Neural crest cell (in vitro differentiated cells): ENCODE results near the gene CPNE2. TPM values are rescaled to one million over a fixed set of nuclear protein-coding genes. Genes with fewer than 3 reads are reported as not detected.

Experiments
- DNase-seq: peaks from one replicate; pipeline ENCODE4 v3.0.0; 2021; ENCODE audit warnings: low read depth, mixed read lengths, low spot score
- H3K27ac Mint-ChIP-seq: one replicate; pipeline ENCODE4 v1.8.0; 2021; ENCODE audit warnings: mild to moderate bottlenecking, mixed read lengths; ENCODE audit not compliant: unreplicated experiment
- H3K27me3 Mint-ChIP-seq: 2 replicates; pipeline ENCODE4 v1.8.0; 2021; ENCODE audit warnings: low read depth, mild to moderate bottlenecking, mixed read lengths
- H3K36me3 Mint-ChIP-seq: 2 replicates; pipeline ENCODE4 v1.8.0; 2021; ENCODE audit warnings: low read depth, mild to moderate bottlenecking, mixed read lengths
- H3K4me1 Mint-ChIP-seq: 2 replicates; pipeline ENCODE4 v1.8.0; 2021; ENCODE audit warnings: mixed read lengths
- H3K4me3 Mint-ChIP-seq: one replicate; pipeline ENCODE4 v1.8.0; 2021; ENCODE audit warnings: mild to moderate bottlenecking, mixed read lengths
- H3K9me3 Mint-ChIP-seq: 2 replicates; pipeline ENCODE4 v1.8.0; 2021; ENCODE audit warnings: mixed read lengths
- total RNA-seq: library from RNA; stranded (reverse); gene quantifications from 2 replicates; pipeline ENCODE4 v1.2.1, GENCODE V29; 2021
- TF ChIP-seq, protein P1 (sequence below): fragments of 200-600 bp; sonication (generic); conservative IDR thresholded peaks from 2 replicates; pipeline ENCODE4 v1.5.0; 2021; ENCODE audit warnings: antibody characterized with exemption, mild to moderate bottlenecking

CPNE2 gene
- total RNA-seq, 1 donor from 2014 or later: 33.1 TPM

DNA sequence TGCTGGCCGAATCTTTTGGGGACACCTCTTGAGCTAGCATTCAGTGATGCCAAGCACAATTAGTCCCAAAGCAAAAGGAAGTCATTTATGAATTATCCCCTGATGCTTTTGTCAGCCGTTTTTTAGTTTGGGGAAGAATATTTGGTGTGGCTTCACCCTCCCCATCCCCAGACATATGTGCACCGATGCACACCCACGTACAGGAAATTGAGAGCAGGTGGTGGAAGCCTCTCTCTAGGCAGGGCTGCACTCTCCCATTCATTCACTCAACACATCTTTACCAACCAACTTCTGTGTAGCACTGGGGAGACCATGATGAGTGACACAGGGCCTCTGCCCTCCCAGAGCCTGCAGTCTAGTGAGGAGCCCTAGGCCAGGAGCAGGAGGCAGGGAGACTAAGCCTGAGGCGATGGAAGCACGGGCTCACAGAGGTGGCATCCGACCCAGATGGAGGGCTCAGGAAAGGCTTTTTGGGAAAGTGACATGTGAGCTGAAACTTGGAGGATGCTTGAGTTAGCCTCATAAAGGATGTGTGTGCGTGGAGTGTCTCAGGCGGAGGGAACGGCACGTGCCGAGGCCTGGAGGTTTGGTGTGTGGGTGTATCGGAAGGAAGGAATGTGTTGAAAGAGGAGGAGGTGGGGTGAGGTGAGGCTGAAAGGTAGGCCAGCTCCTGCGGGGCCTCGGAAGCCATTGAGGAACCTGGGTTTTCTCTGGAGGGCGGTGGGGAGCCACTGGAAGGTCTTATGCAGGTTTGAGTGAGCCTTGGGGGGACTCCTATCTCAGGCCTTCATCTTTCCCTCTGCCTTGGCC lies 49.6 kb downstream of the CPNE2 start:
- peak overlapping the region; percentile 57 for H3K4me3 Mint-ChIP-seq
- peaks cover 71% of the 10 kb centered on the region for H3K4me1 Mint-ChIP-seq
- no peaks in the 10 kb centered on the region for H3K36me3 Mint-ChIP-seq
- peaks cover 4% of the 10 kb centered on the region for H3K27me3 Mint-ChIP-seq
- DNase-seq: no peak
- TF ChIP-seq, protein P1, sequence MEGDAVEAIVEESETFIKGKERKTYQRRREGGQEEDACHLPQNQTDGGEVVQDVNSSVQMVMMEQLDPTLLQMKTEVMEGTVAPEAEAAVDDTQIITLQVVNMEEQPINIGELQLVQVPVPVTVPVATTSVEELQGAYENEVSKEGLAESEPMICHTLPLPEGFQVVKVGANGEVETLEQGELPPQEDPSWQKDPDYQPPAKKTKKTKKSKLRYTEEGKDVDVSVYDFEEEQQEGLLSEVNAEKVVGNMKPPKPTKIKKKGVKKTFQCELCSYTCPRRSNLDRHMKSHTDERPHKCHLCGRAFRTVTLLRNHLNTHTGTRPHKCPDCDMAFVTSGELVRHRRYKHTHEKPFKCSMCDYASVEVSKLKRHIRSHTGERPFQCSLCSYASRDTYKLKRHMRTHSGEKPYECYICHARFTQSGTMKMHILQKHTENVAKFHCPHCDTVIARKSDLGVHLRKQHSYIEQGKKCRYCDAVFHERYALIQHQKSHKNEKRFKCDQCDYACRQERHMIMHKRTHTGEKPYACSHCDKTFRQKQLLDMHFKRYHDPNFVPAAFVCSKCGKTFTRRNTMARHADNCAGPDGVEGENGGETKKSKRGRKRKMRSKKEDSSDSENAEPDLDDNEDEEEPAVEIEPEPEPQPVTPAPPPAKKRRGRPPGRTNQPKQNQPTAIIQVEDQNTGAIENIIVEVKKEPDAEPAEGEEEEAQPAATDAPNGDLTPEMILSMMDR: no peak
- no peaks in the 10 kb centered on the region for H3K9me3 Mint-ChIP-seq
- peak overlapping the region; percentile 22 for H3K27ac Mint-ChIP-seq

- H3K4me3 Mint-ChIP-seq: peak overlapping the region; percentile 41
- H3K4me1 Mint-ChIP-seq: peaks cover 77% of the 10 kb centered on the region
- peaks cover 4% of the 10 kb centered on the region for H3K27me3 Mint-ChIP-seq
- H3K36me3 Mint-ChIP-seq: no peaks in the 10 kb centered on the region
- H3K27ac Mint-ChIP-seq: peak overlapping the region; percentile 12
- TF ChIP-seq, protein P1: no peak
- peak; percentile 43 for DNase-seq
- no peaks in the 10 kb centered on the region for H3K9me3 Mint-ChIP-seq
Observed at GRCh38 chr16:57143149-57143921, 51.0 kb downstream of the CPNE2 start.

- TF ChIP-seq, protein P1: no peak
- peaks cover 4% of the 10 kb centered on the region for H3K27me3 Mint-ChIP-seq
- H3K27ac Mint-ChIP-seq: peak overlapping the region; percentile 12
- H3K4me1 Mint-ChIP-seq: peaks cover 77% of the 10 kb centered on the region
- no peaks in the 10 kb centered on the region for H3K9me3 Mint-ChIP-seq
- H3K36me3 Mint-ChIP-seq: no peaks in the 10 kb centered on the region
- DNase-seq: no peak
- H3K4me3 Mint-ChIP-seq: no peak overlapping the region
Observed at GRCh38 chr16:57144027-57144426, 51.6 kb downstream of the CPNE2 start.

GRCh38 chr16:57145046-57146021 lies 53.0 kb downstream of the CPNE2 start:
- TF ChIP-seq, protein P1: no peak
- Mint-ChIP-seq H3K27ac (peak overlapping the region; percentile 20), H3K9me3 (no peaks in the 10 kb centered on the region), H3K4me1 (peaks cover 69% of the 10 kb centered on the region), H3K36me3 (no peaks in the 10 kb centered on the region), H3K27me3 (peaks cover 4% of the 10 kb centered on the region), H3K4me3 (peak overlapping the region; percentile 47)
- DNase-seq: no peak
